IMR-90 (cell line): ENCODE data around the gene NFASC.

Experiments
- BHLHE40 ChIP-seq: fragments of 150-350 bp; IDR thresholded peaks from 2 replicates; pipeline ENCODE4 v1.6.1; 2016; ENCODE audit warnings: mild to moderate bottlenecking, low read depth, low read length
- CHD1 ChIP-seq: IDR thresholded peaks from 2 replicates; pipeline ENCODE4 v1.6.1; 2012; ENCODE audit warnings: low read depth, low read length, improper control_type of control experiment
- MXI1 ChIP-seq: IDR thresholded peaks from 2 replicates; pipeline ENCODE4 v1.6.1; 2012; ENCODE audit warnings: low read depth, mild to moderate bottlenecking, low read length, moderate library complexity, borderline replicate concordance
- POLR2A ChIP-seq: IDR thresholded peaks from 2 replicates; pipeline ENCODE4 v1.6.1; 2012; ENCODE audit warnings: mild to moderate bottlenecking, low read depth, low read length
- RFX5 ChIP-seq: IDR thresholded peaks from 2 replicates; pipeline ENCODE4 v1.8.0; 2012; ENCODE audit warnings: low read depth, mild to moderate bottlenecking, low read length, moderate library complexity
- TF ChIP-seq, protein P1 (sequence below): conservative IDR thresholded peaks from 2 replicates; pipeline ENCODE4 v1.5.1; 2012; ENCODE audit warnings: mild to moderate bottlenecking, low read depth, low read length, improper control_type of control experiment

DNA sequence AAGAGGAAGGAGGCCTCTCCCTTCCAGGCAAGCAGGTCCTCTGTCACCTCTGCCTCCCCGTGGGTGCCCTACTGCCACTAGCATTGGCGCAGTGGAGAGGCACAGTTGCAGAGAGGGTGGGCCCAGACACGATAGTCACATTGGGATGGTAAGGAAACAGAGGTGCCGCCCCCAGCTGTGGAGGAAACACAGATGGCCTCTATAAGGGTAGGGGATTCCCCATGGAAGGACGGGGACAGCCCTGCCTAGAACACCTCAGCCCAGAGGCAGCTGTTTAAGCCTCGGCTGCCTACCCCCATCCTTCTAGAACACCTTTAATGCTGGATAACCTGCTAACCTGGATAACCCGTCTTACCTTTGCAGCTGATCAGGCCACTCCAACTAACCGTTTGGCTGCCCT lies 106.7 kb downstream of the NFASC start:
- TF ChIP-seq, protein P1, sequence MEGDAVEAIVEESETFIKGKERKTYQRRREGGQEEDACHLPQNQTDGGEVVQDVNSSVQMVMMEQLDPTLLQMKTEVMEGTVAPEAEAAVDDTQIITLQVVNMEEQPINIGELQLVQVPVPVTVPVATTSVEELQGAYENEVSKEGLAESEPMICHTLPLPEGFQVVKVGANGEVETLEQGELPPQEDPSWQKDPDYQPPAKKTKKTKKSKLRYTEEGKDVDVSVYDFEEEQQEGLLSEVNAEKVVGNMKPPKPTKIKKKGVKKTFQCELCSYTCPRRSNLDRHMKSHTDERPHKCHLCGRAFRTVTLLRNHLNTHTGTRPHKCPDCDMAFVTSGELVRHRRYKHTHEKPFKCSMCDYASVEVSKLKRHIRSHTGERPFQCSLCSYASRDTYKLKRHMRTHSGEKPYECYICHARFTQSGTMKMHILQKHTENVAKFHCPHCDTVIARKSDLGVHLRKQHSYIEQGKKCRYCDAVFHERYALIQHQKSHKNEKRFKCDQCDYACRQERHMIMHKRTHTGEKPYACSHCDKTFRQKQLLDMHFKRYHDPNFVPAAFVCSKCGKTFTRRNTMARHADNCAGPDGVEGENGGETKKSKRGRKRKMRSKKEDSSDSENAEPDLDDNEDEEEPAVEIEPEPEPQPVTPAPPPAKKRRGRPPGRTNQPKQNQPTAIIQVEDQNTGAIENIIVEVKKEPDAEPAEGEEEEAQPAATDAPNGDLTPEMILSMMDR, result no peak
- TF ChIP-seq POLR2A (no peak), RFX5 (no peak), BHLHE40 (no peak), MXI1 (no peak), CHD1 (no peak)
